ENCODE measurements around the gene LYRM9. TPM values are rescaled to one million over a fixed set of nuclear protein-coding genes. Genes with fewer than 3 reads are reported as not detected.

Gene LYRM9
- total RNA-seq, 1 donor from 2014 or later = 9.6 TPM

DNA sequence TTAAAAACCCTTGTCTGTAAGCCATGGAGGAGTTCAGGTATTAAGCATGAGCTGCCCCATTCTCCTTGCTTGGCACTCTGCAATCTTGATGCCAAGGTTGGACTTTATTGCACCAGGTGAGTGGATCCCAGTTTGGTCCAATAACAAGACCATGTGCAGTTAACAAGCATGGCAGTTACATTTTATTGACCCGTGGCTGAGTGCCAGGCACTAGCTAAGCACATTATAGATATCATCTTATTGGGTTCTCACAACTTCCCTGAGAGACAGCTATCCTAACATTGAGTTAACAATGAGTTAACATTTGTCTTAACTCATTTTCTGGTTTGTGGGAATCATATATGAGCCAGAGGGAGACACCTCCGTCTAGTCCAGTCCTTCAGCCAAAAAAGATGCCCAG lies 21.8 kb downstream of the LYRM9 start:
- no peaks in the 10 kb centered on the region for H3K4me1 Mint-ChIP-seq (ENCODE audit: unreplicated experiment)
- DNase-seq (ENCODE audit: extremely low spot score, unreplicated experiment) = no peak
- H3K4me3 Mint-ChIP-seq = no peak overlapping the region
- H3K9me3 Mint-ChIP-seq = no peaks in the 10 kb centered on the region
- H3K27ac Mint-ChIP-seq = no peak overlapping the region
- no peaks in the 10 kb centered on the region for H3K27me3 Mint-ChIP-seq
- H3K36me3 Mint-ChIP-seq = no peaks in the 10 kb centered on the region
- TF ChIP-seq, protein P1, sequence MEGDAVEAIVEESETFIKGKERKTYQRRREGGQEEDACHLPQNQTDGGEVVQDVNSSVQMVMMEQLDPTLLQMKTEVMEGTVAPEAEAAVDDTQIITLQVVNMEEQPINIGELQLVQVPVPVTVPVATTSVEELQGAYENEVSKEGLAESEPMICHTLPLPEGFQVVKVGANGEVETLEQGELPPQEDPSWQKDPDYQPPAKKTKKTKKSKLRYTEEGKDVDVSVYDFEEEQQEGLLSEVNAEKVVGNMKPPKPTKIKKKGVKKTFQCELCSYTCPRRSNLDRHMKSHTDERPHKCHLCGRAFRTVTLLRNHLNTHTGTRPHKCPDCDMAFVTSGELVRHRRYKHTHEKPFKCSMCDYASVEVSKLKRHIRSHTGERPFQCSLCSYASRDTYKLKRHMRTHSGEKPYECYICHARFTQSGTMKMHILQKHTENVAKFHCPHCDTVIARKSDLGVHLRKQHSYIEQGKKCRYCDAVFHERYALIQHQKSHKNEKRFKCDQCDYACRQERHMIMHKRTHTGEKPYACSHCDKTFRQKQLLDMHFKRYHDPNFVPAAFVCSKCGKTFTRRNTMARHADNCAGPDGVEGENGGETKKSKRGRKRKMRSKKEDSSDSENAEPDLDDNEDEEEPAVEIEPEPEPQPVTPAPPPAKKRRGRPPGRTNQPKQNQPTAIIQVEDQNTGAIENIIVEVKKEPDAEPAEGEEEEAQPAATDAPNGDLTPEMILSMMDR (conservative IDR thresholded peaks at IDR 0.05) = no peak

DNA sequence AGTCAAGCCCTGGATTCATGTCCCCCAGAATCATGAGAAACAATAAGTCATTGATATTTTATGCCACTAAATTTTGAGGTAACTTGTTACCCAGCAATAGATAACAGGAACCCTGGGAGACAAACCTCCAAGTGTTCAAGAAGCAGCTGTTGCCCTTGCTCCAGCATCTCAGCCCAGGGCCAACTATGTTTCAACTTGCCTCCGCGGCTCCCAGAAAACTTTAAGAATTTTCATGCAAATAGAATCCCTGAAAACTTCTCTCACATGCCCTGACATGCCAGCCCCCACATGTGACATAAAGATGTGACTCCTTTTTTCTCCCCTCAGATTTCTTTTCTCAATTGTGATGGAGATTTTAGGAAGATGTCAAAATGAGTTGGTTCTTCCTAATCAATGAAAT lies 22.8 kb downstream of the LYRM9 start:
- no peak overlapping the region for H3K4me3 Mint-ChIP-seq

DNA sequence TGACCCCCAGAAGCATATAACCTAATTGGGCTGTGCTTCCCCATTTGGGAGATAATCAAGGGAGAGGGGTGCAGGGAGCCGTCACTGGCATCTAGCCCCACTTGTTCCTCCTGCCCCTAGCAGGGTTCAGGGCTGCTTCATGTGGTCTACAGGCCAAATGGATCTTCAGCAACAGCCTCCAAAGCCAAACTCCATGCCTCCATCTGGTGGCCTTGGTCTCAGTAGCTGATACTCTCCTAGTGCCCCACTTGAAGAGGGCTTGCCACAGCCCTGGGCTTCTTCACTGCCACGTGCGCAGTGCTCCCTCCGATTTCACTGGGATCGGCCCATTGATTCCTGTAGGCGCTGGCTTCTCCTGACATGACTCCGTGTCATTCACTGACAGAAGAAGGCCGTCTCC lies 24.6 kb downstream of the LYRM9 start:
- no peak for DNase-seq (ENCODE audit: extremely low spot score, unreplicated experiment)
- Mint-ChIP-seq H3K4me3 (no peak overlapping the region), H3K36me3 (no peaks in the 10 kb centered on the region), H3K9me3 (no peaks in the 10 kb centered on the region), H3K27me3 (no peaks in the 10 kb centered on the region), H3K27ac (no peak overlapping the region), H3K4me1 (ENCODE audit: unreplicated experiment) (no peaks in the 10 kb centered on the region)
- TF ChIP-seq, protein P1 (conservative IDR thresholded peaks at IDR 0.05) = no peak

More for the DNA sequence above, 22.8 kb downstream of the LYRM9 start:
- H3K27ac Mint-ChIP-seq = no peak overlapping the region
- TF ChIP-seq, protein P1 (conservative IDR thresholded peaks at IDR 0.05) = no peak
- H3K27me3 Mint-ChIP-seq = no peaks in the 10 kb centered on the region
- H3K36me3 Mint-ChIP-seq = no peaks in the 10 kb centered on the region
- H3K4me1 Mint-ChIP-seq (ENCODE audit: unreplicated experiment) = no peaks in the 10 kb centered on the region
- no peaks in the 10 kb centered on the region for H3K9me3 Mint-ChIP-seq
- DNase-seq (ENCODE audit: extremely low spot score, unreplicated experiment) = no peak

DNA sequence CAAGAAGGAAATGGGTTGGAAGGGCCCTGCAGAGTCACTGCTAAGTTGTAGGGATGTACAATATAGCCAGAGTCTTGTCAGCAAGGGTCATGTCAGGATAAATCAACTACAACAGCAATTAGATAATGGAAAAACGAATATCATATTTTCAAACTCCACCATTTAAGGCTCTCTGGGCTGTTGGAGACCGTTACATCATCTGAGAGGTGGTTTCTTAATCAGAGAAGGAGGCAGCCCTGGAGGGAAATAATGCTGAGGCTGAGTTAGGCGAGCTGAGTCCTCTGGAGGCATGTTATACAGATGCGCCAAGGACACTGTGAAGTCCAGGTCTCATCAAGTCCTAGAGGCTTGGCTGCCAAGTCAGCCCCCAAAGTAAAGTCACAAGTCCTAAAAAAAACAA lies 30.3 kb downstream of the LYRM9 start:
- no peak for DNase-seq (ENCODE audit: extremely low spot score, unreplicated experiment)
- Mint-ChIP-seq H3K36me3 (no peaks in the 10 kb centered on the region), H3K27me3 (peaks cover 4% of the 10 kb centered on the region), H3K9me3 (no peaks in the 10 kb centered on the region), H3K27ac (no peak overlapping the region), H3K4me1 (ENCODE audit: unreplicated experiment) (no peaks in the 10 kb centered on the region), H3K4me3 (no peak overlapping the region)
- TF ChIP-seq, protein P1 (conservative IDR thresholded peaks at IDR 0.05) = no peak

DNA sequence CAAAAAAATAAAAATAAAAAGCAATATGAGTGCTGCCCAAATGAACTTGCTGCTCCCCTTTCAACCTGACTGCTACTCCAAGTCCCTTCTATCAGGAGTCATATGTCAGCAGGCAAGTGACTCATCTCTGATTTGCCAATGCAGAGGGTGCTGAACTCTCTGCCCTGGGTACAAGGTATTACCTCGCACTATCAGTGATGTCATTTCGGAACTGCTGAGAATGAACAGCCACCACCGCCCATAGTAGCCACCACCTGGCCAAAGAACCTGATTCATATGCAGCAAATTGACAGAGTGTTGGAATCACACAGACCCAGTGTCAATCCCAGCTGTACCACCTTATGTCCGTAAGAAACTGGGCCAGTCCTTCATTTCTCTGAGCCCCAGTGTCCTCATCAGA lies 31.2 kb downstream of the LYRM9 start:
- Mint-ChIP-seq H3K4me3 (no peak overlapping the region), H3K4me1 (ENCODE audit: unreplicated experiment) (no peaks in the 10 kb centered on the region), H3K27me3 (peaks cover 4% of the 10 kb centered on the region), H3K36me3 (no peaks in the 10 kb centered on the region), H3K9me3 (no peaks in the 10 kb centered on the region), H3K27ac (no peak overlapping the region)
- DNase-seq (ENCODE audit: extremely low spot score, unreplicated experiment) = no peak
- TF ChIP-seq, protein P1 (conservative IDR thresholded peaks at IDR 0.05) = no peak
